GM12874 (cell line): ENCODE measurements around the gene AGPAT3.

ENCODE experiments used
- TF ChIP-seq, protein P1 (sequence below): IDR thresholded peaks from 2 replicates; pipeline ENCODE4 v1.5.1; 2011; ENCODE audit warnings: low read depth, mild to moderate bottlenecking, control low read depth, low read length, moderate library complexity; ENCODE audit not compliant: insufficient read depth

The AGPAT3 gene

DNA sequence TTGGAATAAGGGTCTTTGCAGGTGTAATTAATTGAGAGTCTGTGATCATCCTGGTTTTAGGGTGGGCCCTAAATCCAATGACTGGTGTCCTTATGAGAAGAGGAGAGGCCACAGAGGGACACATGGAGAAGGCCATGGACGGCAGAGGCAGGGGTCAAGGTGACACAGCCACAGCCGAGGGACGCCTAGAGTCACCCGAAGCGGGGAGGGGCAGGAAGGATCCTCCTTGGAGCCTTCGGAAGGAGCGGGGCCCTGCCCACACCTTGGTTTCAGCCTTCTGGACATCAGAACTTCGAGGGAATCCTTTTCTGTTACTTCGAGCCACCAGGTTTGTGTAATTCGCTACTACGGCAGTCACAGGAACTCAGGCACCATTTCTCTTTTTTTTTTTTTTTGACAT is 44.6 kb upstream of the AGPAT3 start:
- TF ChIP-seq, protein P1, sequence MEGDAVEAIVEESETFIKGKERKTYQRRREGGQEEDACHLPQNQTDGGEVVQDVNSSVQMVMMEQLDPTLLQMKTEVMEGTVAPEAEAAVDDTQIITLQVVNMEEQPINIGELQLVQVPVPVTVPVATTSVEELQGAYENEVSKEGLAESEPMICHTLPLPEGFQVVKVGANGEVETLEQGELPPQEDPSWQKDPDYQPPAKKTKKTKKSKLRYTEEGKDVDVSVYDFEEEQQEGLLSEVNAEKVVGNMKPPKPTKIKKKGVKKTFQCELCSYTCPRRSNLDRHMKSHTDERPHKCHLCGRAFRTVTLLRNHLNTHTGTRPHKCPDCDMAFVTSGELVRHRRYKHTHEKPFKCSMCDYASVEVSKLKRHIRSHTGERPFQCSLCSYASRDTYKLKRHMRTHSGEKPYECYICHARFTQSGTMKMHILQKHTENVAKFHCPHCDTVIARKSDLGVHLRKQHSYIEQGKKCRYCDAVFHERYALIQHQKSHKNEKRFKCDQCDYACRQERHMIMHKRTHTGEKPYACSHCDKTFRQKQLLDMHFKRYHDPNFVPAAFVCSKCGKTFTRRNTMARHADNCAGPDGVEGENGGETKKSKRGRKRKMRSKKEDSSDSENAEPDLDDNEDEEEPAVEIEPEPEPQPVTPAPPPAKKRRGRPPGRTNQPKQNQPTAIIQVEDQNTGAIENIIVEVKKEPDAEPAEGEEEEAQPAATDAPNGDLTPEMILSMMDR: no peak

DNA sequence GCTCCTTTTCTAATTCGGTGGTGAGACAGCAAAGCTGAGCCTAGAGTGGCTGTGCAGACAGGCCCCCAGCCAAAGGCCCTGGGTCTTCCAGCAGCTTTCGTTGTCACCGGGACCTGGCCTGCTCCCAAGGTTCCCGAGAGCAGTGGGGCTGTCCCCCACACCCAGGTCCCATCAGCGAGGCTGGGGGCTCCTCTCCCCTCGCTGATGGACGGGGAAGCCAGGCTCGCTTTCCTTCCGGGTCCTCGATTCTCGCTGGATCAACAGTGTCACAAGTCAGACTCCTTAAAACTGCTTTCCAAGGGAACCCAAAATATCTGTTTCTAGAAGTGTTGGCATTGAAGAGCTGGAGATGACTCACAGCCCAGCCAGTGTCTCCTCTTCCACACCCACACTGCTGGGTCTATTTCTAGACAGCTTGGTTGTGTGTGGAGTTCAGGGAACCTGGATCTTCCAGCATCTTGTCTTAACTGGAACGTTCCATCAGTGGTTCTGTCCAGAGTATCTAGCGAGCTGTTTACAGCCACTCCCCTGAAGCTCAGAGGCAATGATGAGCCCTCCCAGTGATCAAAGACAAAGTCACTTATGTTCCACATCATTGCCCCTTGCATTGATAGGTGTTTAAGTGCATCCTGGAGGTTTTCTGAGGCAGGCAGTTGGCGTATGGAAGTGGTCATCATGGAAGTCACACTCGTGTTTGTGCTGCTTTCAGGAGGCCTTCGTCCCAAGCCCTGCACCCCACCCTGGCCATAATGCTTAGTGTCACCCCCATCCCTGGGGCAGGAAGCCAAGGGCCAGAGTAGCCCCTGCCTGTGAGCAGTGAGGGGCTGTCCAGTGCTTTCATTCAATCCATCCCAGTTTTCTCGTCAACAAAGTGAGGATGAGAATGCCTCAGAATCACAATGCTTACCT is 40.4 kb upstream of the AGPAT3 start:
- TF ChIP-seq, protein P1: no peak

DNA sequence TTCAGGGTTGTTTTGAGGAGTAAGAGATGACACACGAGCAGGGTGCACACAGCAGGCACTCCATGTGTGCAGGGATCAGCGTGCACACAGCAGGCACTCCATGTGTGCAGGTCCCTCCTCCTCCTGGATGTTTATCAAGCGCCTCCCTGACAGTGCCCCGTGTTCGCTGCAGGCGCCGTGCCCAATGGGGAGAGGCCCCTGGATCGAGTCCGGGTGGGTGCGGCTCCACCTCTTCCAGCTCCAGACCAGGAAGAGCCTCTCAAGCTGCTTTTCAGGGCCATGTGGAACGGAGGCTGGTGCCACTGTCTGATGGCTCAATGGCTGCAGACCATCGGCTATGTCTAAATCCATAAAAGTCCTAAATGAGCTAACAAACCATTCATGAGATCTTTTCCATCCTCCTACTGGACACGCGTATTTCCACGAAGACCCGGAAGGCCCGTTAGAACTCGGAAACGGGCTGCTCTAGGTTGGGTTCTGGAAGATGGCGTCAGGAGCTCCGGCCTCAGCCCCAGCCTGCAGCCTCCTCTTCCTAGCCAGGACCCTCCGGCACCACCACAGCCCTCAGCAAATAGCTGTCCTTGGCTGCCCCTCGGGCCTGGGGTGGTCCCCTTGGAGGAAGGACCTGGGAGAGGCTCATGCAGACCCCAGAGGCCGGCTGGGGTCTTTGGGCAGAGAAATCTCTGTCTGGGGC is 39.6 kb upstream of the AGPAT3 start:
- TF ChIP-seq, protein P1: no peak

DNA sequence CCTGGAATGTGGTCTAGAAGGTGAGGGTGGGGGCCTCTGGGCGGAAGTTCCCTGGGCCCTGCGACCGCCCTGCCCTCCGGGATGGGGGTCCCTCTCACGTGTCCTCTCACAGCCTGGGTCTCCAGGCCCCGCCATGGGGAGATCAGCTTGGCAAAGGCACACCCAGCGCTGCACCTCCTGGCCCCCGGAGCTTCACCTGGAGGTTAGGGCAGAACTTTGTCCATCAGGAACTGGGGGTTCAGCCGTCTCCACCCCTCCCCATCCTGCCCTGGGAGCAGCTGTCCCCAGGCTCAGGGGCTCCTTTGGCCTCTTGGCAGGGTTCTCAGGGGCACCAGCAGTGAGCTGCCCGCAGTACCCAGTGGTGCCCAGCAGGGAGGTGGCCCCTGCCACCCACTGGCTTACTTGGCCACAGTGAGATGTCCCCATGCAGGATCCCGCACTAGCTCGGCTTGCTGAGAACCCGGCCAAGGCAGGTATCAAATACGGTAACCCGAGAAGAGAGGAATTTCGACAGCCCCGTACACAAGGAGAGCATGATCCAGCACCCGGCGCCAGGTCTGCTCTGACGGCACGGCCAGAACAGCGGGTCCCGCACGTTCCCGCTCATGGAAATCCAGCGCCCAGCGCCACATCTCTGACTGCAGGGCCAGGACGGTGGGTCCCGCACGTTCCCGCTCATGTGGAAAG is 38.9 kb upstream of the AGPAT3 start:
- TF ChIP-seq, protein P1: no peak

DNA sequence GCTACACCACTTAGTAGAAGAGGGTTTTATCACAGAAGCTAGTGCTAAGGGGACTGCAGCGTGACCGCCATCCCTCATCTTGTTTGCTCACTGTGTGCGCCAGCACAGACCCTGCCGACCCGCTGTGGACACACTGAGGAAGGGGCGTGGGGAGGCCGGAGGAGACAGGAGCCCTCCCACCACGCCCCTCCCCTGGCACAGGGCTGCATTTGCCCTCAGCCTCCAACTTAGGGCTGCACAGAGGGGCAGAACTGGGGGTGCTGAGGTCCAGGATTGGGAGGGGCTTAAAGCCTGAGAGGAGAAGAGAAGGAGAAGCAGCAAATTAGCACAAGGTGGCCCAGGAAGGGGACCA is 38.4 kb upstream of the AGPAT3 start:
- TF ChIP-seq, protein P1: no peak

DNA sequence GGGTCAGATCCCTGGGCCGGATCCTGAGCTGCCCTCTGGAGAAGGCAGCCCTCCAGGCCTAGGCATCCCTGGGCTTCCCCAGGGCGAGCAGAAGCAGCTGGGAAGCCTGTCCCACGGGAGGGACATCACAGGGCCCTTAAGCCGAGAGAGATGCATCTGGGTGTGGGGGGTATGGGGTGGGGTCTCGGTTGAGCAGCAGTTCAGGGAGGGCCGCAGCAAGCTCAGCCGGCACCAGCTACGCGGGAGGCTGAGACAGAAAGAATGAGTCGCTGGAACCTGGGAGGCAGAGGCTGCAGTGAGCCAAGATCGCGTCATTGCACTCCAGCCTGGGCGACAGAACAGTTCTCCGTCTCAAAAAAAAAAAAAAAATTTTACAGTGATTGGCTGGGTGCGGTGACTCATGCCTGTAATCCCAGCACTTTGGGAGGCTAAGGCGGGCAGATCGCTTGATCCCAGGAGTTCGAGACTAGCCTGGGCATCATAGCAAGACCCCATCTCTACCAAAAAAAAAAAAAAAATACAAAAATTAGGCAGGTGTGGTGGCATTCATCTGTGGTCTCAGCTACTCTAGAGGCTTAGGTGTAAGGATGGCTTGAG is 37.9 kb upstream of the AGPAT3 start:
- TF ChIP-seq, protein P1: no peak

DNA sequence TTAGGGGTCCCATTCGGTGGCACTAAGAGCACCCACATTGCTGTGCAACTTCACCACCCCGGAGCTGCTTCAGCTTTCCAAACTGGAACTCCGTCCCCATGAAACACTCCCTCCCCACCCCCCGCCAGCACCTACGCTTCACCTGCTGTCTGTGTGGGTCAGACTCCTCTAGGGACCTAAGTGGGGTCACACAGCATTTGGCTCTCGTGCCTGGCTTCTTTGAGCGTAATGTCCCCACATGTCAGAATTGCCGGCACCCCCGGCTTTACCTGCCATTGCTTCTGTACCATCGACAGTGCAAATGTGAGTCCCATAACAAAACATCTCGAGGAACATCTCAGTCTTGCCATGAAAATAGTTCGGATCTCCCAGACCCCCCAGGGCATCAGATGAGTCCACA is 35.9 kb upstream of the AGPAT3 start:
- TF ChIP-seq, protein P1: no peak
